Activated CD8-positive, alpha-beta memory T cell treated with anti-CD3 and anti-CD28 coated beads for 1 hour (primary cell): ENCODE measurements around the gene ITGBL1.

Experiments used
- DNase-seq, 2 donors: peaks; one replicate each; pipeline ENCODE4 v3.0.0-alpha.2; 2020; ENCODE audit warnings: low read depth in 1 of 2; ENCODE audit errors: extremely low read depth in 1 of 2

The ITGBL1 gene

GRCh38 chr13:101738336-101738735, 285.9 kb downstream of the ITGBL1 start:
- DNase-seq = no peak

- DNase-seq = no peak
Measured at GRCh38 chr13:101739382-101740178, 287.1 kb downstream of the ITGBL1 start.

DNA sequence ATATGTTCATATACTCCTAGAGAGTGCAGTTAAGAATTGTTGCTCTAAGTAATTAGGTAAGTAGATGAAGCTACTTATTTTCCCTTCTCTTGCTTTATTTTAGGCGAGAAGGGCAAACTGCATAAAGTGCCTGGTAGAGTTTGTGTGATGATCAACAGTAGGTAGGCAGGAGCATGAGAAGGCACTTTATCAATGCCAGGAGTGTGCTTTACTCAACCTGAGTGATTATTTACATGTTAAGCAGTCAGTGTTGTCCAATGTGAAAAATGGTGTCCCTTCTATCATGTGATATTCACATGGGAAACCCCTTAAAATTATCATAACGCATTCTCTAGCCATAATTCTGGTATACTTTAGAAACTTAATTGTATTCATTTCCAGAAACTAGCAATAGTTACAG, 294.0 kb downstream of the ITGBL1 start:
- no peak for DNase-seq

- no peak for DNase-seq
Measured at GRCh38 chr13:101747039-101747438, 294.6 kb downstream of the ITGBL1 start.

GRCh38 chr13:101749584-101749983, 297.1 kb downstream of the ITGBL1 start:
- no peak for DNase-seq

GRCh38 chr13:101751488-101751887, 299.0 kb downstream of the ITGBL1 start:
- DNase-seq = no peak

DNA sequence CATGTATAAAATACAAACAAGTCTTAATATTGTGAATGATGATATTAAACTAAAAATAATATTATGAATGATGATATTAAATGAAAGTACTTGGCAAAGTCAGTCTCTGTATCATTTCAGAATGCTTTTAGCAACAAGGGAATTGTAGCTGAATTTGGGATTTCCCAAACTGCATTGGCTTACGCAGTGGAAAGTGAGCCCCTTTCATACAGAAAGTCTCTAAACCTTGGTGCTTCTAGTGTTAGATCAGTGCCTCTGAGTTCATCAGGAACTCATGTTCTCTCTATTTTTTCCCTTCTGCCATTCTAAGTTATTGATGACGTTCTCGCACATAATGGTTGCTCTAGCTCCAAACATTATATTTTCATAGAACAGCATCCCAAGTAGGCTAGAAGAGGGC, 300.0 kb downstream of the ITGBL1 start:
- no peak for DNase-seq

DNA sequence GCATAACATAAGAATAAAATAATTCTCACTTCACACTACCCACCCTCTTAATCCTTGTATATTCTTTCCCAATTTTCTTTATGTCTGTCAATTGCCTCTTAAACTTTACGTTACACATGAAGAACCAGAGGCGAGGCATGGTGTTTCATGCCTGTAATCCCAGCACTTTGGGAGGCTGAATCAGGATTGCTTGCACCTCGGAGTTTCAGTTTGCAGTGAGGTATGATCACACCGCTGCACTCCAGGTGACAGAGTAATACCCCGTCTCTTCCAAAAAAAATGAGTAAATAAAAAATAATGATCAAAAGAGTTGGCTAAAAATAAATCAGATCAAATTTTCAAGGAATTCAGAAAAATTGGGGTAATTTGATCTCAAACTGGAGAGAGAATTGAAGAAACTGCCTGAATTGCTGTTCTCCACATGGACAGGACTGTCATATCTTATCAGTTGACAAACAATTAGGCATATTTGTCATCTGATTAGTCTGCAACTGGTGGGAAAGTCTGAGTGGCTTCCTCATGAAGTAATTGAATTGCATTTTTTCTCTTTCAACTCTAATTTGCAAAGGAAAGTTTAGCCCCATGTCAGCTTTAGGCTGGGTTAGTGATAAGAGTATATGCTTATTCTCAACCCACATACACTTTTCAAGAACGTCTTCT, 302.9 kb downstream of the ITGBL1 start:
- DNase-seq = no peak

DNA sequence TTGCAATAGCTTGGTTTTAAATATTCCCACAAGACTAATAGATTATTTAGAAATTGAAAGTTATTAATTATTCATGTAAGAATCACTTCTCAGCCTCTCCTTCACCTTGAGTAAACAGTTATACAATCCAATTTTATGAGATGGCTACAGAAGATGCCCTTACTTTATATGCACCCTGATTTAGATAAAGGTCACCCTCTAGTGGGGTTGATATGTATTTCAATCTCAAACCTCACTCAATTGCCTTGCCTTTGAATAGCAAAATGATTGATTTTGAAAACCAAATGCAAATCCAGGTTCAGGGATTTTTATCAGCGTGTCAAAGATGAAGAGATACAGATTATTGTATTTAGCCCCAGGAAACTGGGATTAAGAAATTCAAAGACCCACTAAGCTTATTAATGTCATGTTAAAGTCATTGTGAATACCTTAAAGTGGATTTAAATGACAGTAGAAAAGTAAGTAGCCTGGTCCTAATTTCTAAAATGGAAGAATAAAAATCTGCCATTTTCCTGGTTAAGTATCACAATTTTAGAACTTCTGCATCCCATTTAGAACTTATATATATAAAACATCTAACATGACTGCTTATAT, 305.1 kb downstream of the ITGBL1 start:
- no peak for DNase-seq

- no peak for DNase-seq
Measured at GRCh38 chr13:101763191-101763590, 310.7 kb downstream of the ITGBL1 start.
